PC-3 (cell line): ENCODE data around the gene KDM4B.

Experiments used
- CTCF ChIP-seq: fragments of 300-600 bp; sonication (generic); conservative IDR thresholded peaks from 2 replicates; pipeline ENCODE4 v1.5.1; 2017; ENCODE audit warnings: antibody characterized with exemption, low read depth, mild to moderate bottlenecking, low read length
- EZH2 ChIP-seq: fragments of 300-600 bp; sonication (generic); IDR thresholded peaks from one replicate; pipeline ENCODE4 v1.6.1; 2017; ENCODE audit warnings: antibody characterized with exemption, mild to moderate bottlenecking, low read length; ENCODE audit not compliant: unreplicated experiment
- EZH2phosphoT487 ChIP-seq: fragments of 300-600 bp; sonication (generic); IDR thresholded peaks from 2 replicates; pipeline ENCODE4 v1.6.1; 2018; ENCODE audit warnings: mild to moderate bottlenecking, antibody characterized with exemption, low read length, borderline replicate concordance

GRCh38 chr19:5122671-5123409 is 153.9 kb downstream of the KDM4B start:
- TF ChIP-seq CTCF: no peak
- no peak for TF ChIP-seq EZH2phosphoT487
- no peak for TF ChIP-seq EZH2
